GM19351 (cell line): ENCODE results near the gene RTBDN.
"Not testable (repeated sequence)": the region's sequence is repeated elsewhere in the genome, so short reads cannot be mapped to it uniquely, and the experiment has no call there.

ENCODE experiments used
- ATAC-seq: cut with Tn5 transposase; IDR thresholded peaks from one replicate; pipeline ENCODE4 v1.9.1; 2021; ENCODE audit warnings: mild to moderate bottlenecking, moderate library complexity; ENCODE audit not compliant: unreplicated experiment

The RTBDN gene

DNA sequence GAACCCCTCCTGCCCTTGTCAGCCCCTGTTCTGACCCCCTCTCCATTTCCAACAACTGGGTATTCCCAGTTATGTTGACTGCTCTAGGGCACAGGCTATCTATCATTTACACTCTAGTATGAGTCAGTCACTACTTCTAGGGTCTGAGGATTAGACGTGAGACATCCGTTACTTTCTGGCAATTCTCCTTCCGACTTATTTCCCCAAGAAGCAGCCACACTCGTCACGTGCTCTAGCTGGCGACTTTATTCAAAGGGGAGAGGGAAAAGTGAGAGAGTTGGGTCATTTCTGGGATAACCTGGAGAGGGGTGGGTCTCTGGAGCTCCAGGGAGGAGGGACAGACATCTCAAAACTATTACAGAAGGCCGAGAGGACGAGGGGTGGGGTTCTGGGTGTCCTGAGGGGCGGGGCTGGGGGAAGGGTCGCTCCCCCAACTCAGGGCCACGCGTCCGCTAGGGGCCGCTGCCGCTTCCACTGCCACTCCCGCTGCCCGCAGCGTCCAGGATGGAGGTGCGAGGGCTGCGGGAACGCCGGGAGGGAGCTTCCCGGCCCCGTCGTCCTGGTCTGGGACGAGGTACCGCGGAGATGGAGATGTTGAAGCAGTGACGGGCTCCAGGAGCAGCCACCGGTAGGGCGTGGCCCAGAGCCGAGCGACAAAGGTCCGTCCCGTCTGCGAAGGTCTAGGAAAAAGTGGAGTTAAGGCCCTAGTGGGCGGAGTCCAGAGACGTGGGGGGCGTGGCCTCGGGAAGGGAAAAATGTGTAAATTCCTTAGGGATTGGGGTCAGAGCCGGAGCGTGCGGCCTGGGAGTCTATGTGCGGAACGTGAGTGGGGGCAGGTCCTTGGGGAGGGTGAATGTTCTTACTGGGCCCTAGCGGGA, 8.9 kb downstream of the RTBDN start:
- no peak for ATAC-seq

- ATAC-seq: no peak
These were observed 12.6 kb downstream of the RTBDN start for GRCh38 chr19:12821761-12822160.

DNA sequence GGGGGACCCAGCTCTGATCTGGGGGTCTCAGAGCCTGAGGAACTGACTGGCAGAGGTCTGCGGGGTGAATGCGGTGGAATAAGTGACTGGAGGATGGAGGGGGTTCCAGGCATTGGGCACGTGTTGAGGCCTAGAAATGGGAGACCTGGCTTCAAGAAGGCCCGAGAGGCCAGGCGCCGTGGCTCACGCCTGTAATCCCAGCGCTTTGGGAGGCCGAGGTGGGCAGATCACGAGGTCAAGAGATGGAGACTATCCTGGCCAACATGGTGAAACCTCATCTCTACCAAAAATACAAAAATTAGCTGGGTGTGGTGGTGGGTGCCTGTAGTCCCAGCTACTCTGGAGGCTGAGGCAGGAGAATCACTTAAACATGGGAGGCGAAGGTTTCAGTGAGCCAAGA, 16.6 kb downstream of the RTBDN start:
- not testable (repeated sequence) for ATAC-seq

DNA sequence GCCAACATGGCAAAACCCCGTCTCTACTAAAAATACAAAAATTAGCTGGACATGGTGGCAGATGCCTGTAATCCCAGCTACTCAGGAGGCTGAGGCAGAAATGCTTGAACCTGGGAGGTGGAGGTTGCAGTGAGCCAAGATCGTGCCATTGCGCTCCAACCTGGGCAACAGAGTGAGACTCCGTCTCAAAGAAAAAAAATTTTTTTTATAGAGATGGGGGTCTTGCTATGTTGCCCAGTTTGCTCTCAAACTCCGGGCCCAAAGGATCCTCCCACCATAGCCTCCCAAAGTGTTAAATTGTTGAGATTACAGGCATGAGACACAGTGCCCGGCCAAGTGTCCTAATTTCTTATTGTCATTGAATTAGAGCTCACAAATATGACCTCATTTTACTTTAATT, 17.2 kb downstream of the RTBDN start:
- ATAC-seq: not testable (repeated sequence)

DNA sequence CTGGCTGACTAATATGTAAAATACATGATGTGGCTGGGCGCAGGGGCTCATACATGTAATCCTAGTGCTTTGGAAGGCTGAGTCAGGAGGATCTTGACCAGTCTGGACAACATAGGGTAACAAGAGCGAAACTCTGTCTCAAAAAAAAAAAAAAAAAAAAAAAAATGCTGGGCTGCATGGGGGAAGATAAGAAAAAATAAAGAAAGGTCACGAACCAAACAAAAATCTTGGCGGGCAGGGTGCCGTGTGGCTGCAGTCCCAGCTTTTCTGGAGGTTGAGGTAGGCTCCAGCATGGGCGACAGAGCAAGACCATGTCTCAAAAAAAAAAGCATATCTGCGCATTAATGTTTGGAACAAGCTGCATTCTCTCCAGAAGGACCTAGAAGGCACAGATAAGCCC, 19.3 kb downstream of the RTBDN start:
- ATAC-seq: no peak

- peak; percentile 77 for ATAC-seq
These were observed 27.9 kb downstream of the RTBDN start, which contains the start of gene RNASEH2A for GRCh38 chr19:12806242-12807081. RNASEH2A (plus strand) TSS chr19:12806584; CDS start chr19:12806674, 90 bp downstream.

- no peak for ATAC-seq
These were observed 30.3 kb downstream of the RTBDN start for GRCh38 chr19:12804051-12804450.

- no peak for ATAC-seq
These were observed 31.9 kb downstream of the RTBDN start for GRCh38 chr19:12802267-12803106.

DNA sequence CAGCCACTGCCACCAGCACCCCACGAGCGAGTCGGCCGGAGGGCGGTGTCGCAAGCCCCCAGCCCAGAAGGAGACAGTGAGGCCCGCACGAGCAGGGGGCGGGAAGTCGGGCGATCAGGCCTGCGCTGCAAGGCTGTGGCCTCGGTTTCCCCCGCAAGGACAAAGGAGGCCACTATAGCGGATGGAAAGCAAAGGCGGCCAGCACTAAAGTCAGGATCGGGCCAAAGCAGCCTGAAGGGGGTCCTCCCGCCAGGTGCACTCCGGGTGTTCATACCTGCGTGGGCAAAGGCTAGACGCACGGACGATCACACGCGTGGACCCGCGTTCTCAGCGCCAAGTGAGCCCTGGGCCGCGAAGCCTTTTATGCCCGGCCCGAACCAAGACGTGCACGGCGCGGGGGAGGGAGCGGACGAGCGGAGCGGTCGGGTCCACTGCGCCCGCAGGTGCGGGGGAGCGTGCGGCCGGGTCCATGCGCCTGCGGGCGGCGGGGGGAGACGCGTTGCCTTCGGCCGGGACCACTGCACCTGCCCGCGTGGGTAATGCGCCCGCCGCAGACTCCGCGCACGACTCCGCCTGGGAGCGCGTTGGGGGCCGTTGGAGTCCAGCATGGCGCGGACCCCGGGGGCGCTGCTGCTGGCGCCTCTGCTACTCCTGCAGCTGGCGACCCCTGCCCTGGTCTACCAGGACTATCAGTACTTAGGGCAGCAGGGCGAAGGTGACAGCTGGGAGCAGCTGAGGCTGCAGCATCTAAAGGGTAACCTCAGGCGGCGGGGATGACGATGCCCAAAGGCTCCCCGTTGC, 32.7 kb downstream of the RTBDN start, which contains the start of the genes PRDX2 and THSD8:
TSS of gene PRDX2 (minus strand) at position 335 of the 801 bp plus-strand sequence. CDS start 539 bp downstream, outside the sequence.
TSS of gene THSD8 (plus strand) at position 604 of the 801 bp plus-strand sequence. CDS start at position 607, 3 bp downstream.
- no peak for ATAC-seq

GRCh38 chr19:12800923-12801465, 33.4 kb downstream of the RTBDN start:
- ATAC-seq: no peak

DNA sequence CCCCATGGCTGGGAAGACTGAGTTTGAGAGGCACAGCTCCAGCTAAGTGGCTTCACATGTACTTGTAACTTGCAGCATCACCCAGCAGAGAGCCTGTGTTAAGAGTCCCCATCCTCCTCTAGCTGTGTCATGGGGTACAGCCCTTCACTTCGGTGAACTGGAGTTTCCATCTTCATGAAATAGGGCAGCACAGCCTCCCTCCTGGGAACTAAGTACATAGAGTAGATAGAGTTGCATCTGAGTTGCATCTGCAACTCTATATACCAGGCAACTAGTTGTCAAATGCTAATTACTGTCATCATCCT, 34.0 kb downstream of the RTBDN start:
- no peak for ATAC-seq

DNA sequence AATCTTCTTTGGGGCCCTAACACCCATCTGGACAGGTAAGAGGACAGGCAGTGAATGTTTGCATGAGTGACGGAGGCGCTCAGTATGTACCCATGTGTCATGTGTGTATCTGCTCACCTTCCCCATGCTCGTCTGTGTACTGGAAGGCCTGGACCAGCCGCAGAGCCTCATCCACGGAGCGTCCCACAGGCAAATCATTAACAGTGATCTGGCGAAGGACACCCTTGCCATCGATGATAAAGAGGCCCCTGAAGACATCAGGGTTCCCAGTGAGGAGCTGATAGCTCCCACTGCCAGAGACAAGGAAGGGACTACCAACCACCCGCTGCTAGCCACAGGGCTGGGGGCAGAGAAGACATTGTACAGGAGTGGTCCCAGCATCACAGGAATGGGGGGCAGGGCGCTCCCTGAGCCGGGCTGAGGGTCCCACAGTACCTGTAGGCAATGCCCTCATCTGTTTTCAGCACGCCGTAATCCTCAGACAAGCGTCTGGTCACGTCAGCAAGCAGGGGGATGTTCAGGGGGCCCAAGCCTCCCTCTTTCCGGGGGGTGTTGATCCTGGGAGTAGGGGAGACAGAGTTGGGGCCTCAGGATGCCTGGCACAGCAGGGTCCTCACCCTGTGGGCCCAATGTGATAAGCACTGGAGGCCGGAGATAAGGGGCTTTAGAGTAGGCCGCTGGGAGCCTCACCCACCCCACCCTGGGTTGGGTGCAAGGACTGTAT, 34.5 kb downstream of the RTBDN start:
- no peak for ATAC-seq

- ATAC-seq: not testable (repeated sequence)
These were observed 36.8 kb downstream of the RTBDN start for GRCh38 chr19:12797607-12798006.

DNA sequence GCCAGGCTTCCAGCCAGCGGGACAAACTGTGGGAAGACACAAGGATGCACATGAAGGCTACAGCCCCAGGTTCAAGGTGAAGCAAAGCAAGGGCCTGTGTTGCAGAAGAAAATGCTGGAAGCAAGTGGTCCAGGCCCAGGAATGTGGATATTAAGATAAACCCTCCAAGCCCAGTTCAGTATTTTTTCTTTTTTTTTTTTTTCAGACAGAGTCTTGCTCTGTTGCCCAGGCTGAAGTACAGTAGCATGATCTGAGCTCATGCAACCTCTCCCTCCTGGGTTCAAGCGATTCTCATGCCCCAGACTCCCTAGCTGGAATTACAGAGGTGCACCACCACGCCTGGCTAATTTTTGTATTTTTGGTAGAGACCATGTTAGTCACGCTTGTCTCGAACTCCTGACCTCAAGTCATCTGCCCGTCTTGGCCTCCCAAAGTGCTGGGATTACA, 37.2 kb downstream of the RTBDN start:
- no peak for ATAC-seq

GRCh38 chr19:12796146-12797071, 38.0 kb downstream of the RTBDN start:
- no peak for ATAC-seq

DNA sequence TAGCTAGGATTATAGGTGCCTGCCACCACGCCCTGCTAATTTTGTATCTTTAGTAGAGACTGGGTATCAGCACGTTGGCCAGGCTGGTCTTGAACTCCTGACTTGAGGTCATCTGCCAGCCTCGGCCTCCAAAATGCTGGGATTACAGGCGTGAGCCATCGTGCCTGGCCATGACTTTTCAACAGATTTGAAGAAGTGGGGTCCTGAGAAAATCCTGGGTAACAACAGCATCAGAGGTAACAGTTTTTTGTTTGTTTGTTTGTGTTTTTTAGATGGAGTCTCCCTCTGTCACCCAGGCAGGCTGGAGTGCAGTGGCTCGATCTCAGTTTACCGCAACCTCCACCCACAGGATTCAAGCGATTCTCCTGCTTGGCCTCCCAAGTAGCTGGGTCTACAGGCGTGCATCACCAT, 39.4 kb downstream of the RTBDN start:
- ATAC-seq: no peak

GRCh38 chr19:12794196-12794941, 40.0 kb downstream of the RTBDN start:
- ATAC-seq: no peak
